Body of pancreas (tissue), 4 donors: ENCODE data around the gene DNAH1. TPM values are rescaled to one million over a fixed set of nuclear protein-coding genes. Genes with fewer than 3 reads are reported as not detected.

ENCODE experiments used
- ATAC-seq: fragments of 150-250 bp; one replicate; pipeline ENCODE4 v1.9.1; 2016
- DNase-seq, 4 donors: peaks; one replicate each; pipeline ENCODE4 v3.0.0-alpha.2; 2019
- H3K27ac ChIP-seq, 4 donors: fragments of 200-600 bp; sonication (generic); 1 replicate in 3 of 4; 2 replicates in 1 of 4; pipeline versions ENCODE4 v1.5.1 to v1.6.1; 2016 to 2019; ENCODE audit warnings: mild to moderate bottlenecking in 1 of 4, mixed read lengths in 1 of 4, moderate library complexity in 1 of 4
- H3K27me3 ChIP-seq, 2 donors: fragments of 200-600 bp; sonication (generic); one replicate each; pipeline ENCODE4 v1.6.0; 2016; ENCODE audit warnings: mild to moderate bottlenecking in 1 of 2
- H3K36me3 ChIP-seq, 2 donors: fragments of 200-600 bp; sonication (generic); replicated peaks in 1 of 2; 2 replicates each; pipeline ENCODE4 v1.5.1; 2016; ENCODE audit warnings: low read depth in 2 of 2; ENCODE audit not compliant: insufficient read depth in 1 of 2
- H3K4me1 ChIP-seq: fragments of 200-600 bp; sonication (generic); one replicate; pipeline ENCODE4 v1.6.0; 2016
- H3K4me3 ChIP-seq, 2 donors: fragments of 200-600 bp; sonication (generic); 1 replicate in 1 of 2; 2 replicates in 1 of 2; pipeline ENCODE4 v1.5.1; 2016 to 2019
- H3K9me3 ChIP-seq, 3 donors: fragments of 200-600 bp; sonication (generic); 1 replicate in 2 of 3; 2 replicates in 1 of 3; pipeline ENCODE4 v1.5.1; 2016
- POLR2A ChIP-seq, 3 donors: fragments of 450-650 bp; IDR thresholded peaks; one replicate each; pipeline ENCODE4 v1.6.1; 2016; ENCODE audit warnings: antibody characterized with exemption in 3 of 3, mild to moderate bottlenecking in 2 of 3
- WGBS, 2 donors: methylation state at CpG; one replicate each; pipeline ENCODE4 v1.1.5; 2017; 5-methylcytosine and 5-hydroxymethylcytosine counted together
- intact Hi-C: fragments of 100-400 bp; cut with DNase I; formaldehyde crosslinking; loops from one replicate; pipeline ENCODE4 v1.15.1; 2023
- total RNA-seq, 2 donors: library from RNA; depleted of rRNA; stranded (reverse); fragments of >200 nt; gene quantifications; one replicate each; pipeline ENCODE4 v1.1.0, GENCODE V29; 2016
- TF ChIP-seq, protein P1 (sequence below), 7 experiments: fragments of 450-650 bp in 4 of 7; fragments of 200-600 bp in 3 of 7; sonication (generic) in 3 of 7; IDR thresholded peaks; one replicate each; pipeline ENCODE4 v1.5.1; 2016 to 2019; ENCODE audit warnings: antibody characterized with exemption in 7 of 7

DNAH1 gene
- total RNA-seq, 2 donors from 2014 or later = 6.0 to 14.8 TPM

- DNase-seq (no peak), ATAC-seq (no peak)
- Histone ChIP-seq H3K36me3 (peaks cover 0 to 2% of the 10 kb centered on the region in 2 donors), H3K27me3 (no peaks in the 10 kb centered on the region), H3K4me3 (no peak overlapping the region), H3K27ac (no peak overlapping the region), H3K4me1 (no peaks in the 10 kb centered on the region), H3K9me3 (no peaks in the 10 kb centered on the region)
- intact Hi-C loops = loop anchor here (10.0 kb wide), 1 partner anchor 344 kb away; no protein-coding TSS in a partner anchor
- TF ChIP-seq, protein P1, sequence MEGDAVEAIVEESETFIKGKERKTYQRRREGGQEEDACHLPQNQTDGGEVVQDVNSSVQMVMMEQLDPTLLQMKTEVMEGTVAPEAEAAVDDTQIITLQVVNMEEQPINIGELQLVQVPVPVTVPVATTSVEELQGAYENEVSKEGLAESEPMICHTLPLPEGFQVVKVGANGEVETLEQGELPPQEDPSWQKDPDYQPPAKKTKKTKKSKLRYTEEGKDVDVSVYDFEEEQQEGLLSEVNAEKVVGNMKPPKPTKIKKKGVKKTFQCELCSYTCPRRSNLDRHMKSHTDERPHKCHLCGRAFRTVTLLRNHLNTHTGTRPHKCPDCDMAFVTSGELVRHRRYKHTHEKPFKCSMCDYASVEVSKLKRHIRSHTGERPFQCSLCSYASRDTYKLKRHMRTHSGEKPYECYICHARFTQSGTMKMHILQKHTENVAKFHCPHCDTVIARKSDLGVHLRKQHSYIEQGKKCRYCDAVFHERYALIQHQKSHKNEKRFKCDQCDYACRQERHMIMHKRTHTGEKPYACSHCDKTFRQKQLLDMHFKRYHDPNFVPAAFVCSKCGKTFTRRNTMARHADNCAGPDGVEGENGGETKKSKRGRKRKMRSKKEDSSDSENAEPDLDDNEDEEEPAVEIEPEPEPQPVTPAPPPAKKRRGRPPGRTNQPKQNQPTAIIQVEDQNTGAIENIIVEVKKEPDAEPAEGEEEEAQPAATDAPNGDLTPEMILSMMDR (IDR thresholded peaks at IDR 0.05) = no peak
- TF ChIP-seq POLR2A (IDR thresholded peaks at IDR 0.05) = no peak
- WGBS, 2 donors = 88 to 90% methylated on average over 6 to 12 of the region's 12 CpGs
These were observed 43.2 kb downstream of the DNAH1 start for GRCh38 chr3:52359116-52359855.

- no peaks in the 10 kb centered on the region for H3K9me3 ChIP-seq
- H3K27me3 ChIP-seq = no peaks in the 10 kb centered on the region
- H3K4me1 ChIP-seq = no peaks in the 10 kb centered on the region
- TF ChIP-seq, protein P1 (IDR thresholded peaks at IDR 0.05) = no peak
- no peak for TF ChIP-seq POLR2A (IDR thresholded peaks at IDR 0.05)
- no peak overlapping the region for H3K27ac ChIP-seq
- ATAC-seq = no peak
- no peak overlapping the region for H3K4me3 ChIP-seq
- intact Hi-C loops = no loop called here
- no peak for DNase-seq
- 88 to 93% methylated on average over 5 to 9 of the region's 9 CpGs for WGBS, 2 donors
- H3K36me3 ChIP-seq = peaks cover 0 to 4% of the 10 kb centered on the region in 2 donors
These were observed 44.9 kb downstream of the DNAH1 start for GRCh38 chr3:52361011-52361410.

- H3K4me3 ChIP-seq = no peak overlapping the region
- no peaks in the 10 kb centered on the region for H3K27me3 ChIP-seq
- intact Hi-C loops = no loop called here
- H3K4me1 ChIP-seq = no peaks in the 10 kb centered on the region
- TF ChIP-seq, protein P1 (IDR thresholded peaks at IDR 0.05) = no peak
- no peak for TF ChIP-seq POLR2A (IDR thresholded peaks at IDR 0.05)
- H3K27ac ChIP-seq = no peak overlapping the region
- no peaks in the 10 kb centered on the region for H3K9me3 ChIP-seq
- peaks cover 0 to 5% of the 10 kb centered on the region in 2 donors for H3K36me3 ChIP-seq
- DNase-seq (no peak), ATAC-seq (no peak)
- 94 to 97% methylated on average over 10 to 13 of the region's 13 CpGs for WGBS, 2 donors
These were observed 45.3 kb downstream of the DNAH1 start for GRCh38 chr3:52361454-52361853.

GRCh38 chr3:52361898-52362297 is 45.8 kb downstream of the DNAH1 start:
- Histone ChIP-seq H3K27ac (no peak overlapping the region), H3K36me3 (peaks cover 0 to 5% of the 10 kb centered on the region in 2 donors), H3K27me3 (no peaks in the 10 kb centered on the region), H3K4me1 (no peaks in the 10 kb centered on the region), H3K4me3 (no peak overlapping the region), H3K9me3 (no peaks in the 10 kb centered on the region)
- intact Hi-C loops = no loop called here
- 83 to 88% methylated on average over 3 to 4 of the region's 4 CpGs for WGBS, 2 donors
- no peak for DNase-seq
- TF ChIP-seq POLR2A (IDR thresholded peaks at IDR 0.05) = no peak
- TF ChIP-seq, protein P1 (IDR thresholded peaks at IDR 0.05) = no peak
- ATAC-seq = no peak
